Measurements from ENCODE around the gene INHA.

Gene INHA

GRCh38 chr2:219541611-219542180 lies 30.4 kb upstream of the INHA start:
- peak; percentile 89 for DNase-seq

GRCh38 chr2:219542931-219543595 lies 29.0 kb upstream of the INHA start:
- no peak for DNase-seq

- DNase-seq = peak; percentile 95
These were observed 28.3 kb upstream of the INHA start, which contains the start of the genes CHPF and TMEM198 for GRCh38 chr2:219543596-219544358. Gene CHPF (minus strand): TSS chr2:219543809. CDS start chr2:219543538, 271 bp downstream. Gene TMEM198 (plus strand): TSS chr2:219544028. CDS start chr2:219544728, 700 bp downstream.

- no peak for DNase-seq
These were observed 27.5 kb upstream of the INHA start for GRCh38 chr2:219544567-219544966.

- DNase-seq = no peak
These were observed 26.7 kb upstream of the INHA start for GRCh38 chr2:219545295-219545942.

GRCh38 chr2:219545943-219546352 lies 26.2 kb upstream of the INHA start:
- no peak for DNase-seq

GRCh38 chr2:219547621-219548020 lies 24.5 kb upstream of the INHA start:
- no peak for DNase-seq

GRCh38 chr2:219548990-219549389 lies 23.1 kb upstream of the INHA start:
- DNase-seq = no peak

GRCh38 chr2:219549619-219550018 lies 22.5 kb upstream of the INHA start:
- no peak for DNase-seq

- DNase-seq = no peak
These were observed 20.4 kb upstream of the INHA start for GRCh38 chr2:219551441-219552381.

GRCh38 chr2:219552382-219553167 lies 19.5 kb upstream of the INHA start:
- peak; percentile 82 for DNase-seq

- DNase-seq = no peak
These were observed 19.0 kb upstream of the INHA start for GRCh38 chr2:219553168-219553417.

- DNase-seq = no peak
These were observed 18.6 kb upstream of the INHA start for GRCh38 chr2:219553463-219553963.

GRCh38 chr2:219554350-219554749 lies 17.8 kb upstream of the INHA start:
- DNase-seq = no peak

GRCh38 chr2:219555956-219556355 lies 16.2 kb upstream of the INHA start:
- DNase-seq = no peak

GRCh38 chr2:219556413-219556812 lies 15.7 kb upstream of the INHA start:
- DNase-seq = no peak

- DNase-seq = no peak
These were observed 14.8 kb upstream of the INHA start for GRCh38 chr2:219557320-219557719.

- DNase-seq = no peak
These were observed 14.0 kb upstream of the INHA start for GRCh38 chr2:219557791-219558785.

- DNase-seq = no peak
These were observed 12.8 kb upstream of the INHA start for GRCh38 chr2:219559156-219559915.

All from activated naive CD4-positive, alpha-beta T cell treated with anti-CD3 and anti-CD28 coated beads, Interleukin-2, amount 50 U/mL, for 16 hours (primary cell).